Osteoblast (primary cell): ENCODE measurements around the gene ATP6V1D. TPM values are rescaled to one million over a fixed set of nuclear protein-coding genes. Genes with fewer than 3 reads are reported as not detected.
A peak's percentile ranks its signal among the peaks of the same experiment; 100 is the strongest.

Source experiments
- DNase-seq: peaks from one replicate; pipeline ENCODE4 v3.0.0; 2011; ENCODE audit warnings: low spot score, mixed read lengths; ENCODE audit not compliant: insufficient read length; ENCODE audit errors: missing footprints
- H2AFZ ChIP-seq: 2 replicates; pipeline ENCODE4 v1.6.0; 2011; ENCODE audit warnings: mild to moderate bottlenecking, low read length
- H3K27ac ChIP-seq: 2 replicates; pipeline ENCODE4 v1.5.1; 2011; ENCODE audit warnings: mild to moderate bottlenecking, low read depth, low read length, moderate library complexity
- H3K27me3 ChIP-seq: 2 replicates; pipeline ENCODE4 v1.6.0; 2012; ENCODE audit warnings: mild to moderate bottlenecking, control low read depth, inconsistent platforms, low read length, moderate library complexity; ENCODE audit not compliant: insufficient read depth
- H3K36me3 ChIP-seq: 2 replicates; pipeline ENCODE4 v1.5.1; 2011; ENCODE audit warnings: mild to moderate bottlenecking, low read length, control low read depth, moderate library complexity; ENCODE audit not compliant: insufficient read depth
- H3K4me1 ChIP-seq: 2 replicates; pipeline ENCODE4 v1.5.1; 2011; ENCODE audit warnings: mild to moderate bottlenecking, low read length, control low read depth, moderate library complexity; ENCODE audit not compliant: insufficient read depth
- H3K4me2 ChIP-seq: 2 replicates; pipeline ENCODE4 v1.6.0; 2011; ENCODE audit warnings: mild to moderate bottlenecking, low read length; ENCODE audit not compliant: insufficient read depth
- H3K4me3 ChIP-seq: fragments of 200-600 bp; sonication (generic); 3 replicates; pipeline ENCODE4 v1.5.1; 2012; ENCODE audit warnings: mild to moderate bottlenecking, low read length, inconsistent platforms; ENCODE audit not compliant: insufficient read depth
- H3K79me2 ChIP-seq: 2 replicates; pipeline ENCODE4 v1.6.0; 2012; ENCODE audit warnings: mild to moderate bottlenecking, low read length, control low read depth, inconsistent platforms; ENCODE audit not compliant: insufficient read depth
- H3K9me3 ChIP-seq: 2 replicates; pipeline ENCODE4 v1.5.1; 2011; ENCODE audit warnings: low read depth, low read length, control low read depth
- H4K20me1 ChIP-seq: 2 replicates; pipeline ENCODE4 v1.6.0; 2012; ENCODE audit warnings: mild to moderate bottlenecking, low read length, control low read depth; ENCODE audit not compliant: insufficient read depth
- total RNA-seq: library from RNA; depleted of rRNA; stranded (reverse); fragments of >200 nt; gene quantifications from 2 replicates; pipeline ENCODE4 v1.2.3, GENCODE V29; 2012
- TF ChIP-seq, protein P1 (sequence below): IDR thresholded peaks from 2 replicates; pipeline ENCODE4 v1.5.1; 2011; ENCODE audit warnings: mild to moderate bottlenecking, low read depth, low read length, moderate library complexity; ENCODE audit errors: extremely low read depth

ATP6V1D gene
- total RNA-seq, 1 donor = 140 TPM

DNA sequence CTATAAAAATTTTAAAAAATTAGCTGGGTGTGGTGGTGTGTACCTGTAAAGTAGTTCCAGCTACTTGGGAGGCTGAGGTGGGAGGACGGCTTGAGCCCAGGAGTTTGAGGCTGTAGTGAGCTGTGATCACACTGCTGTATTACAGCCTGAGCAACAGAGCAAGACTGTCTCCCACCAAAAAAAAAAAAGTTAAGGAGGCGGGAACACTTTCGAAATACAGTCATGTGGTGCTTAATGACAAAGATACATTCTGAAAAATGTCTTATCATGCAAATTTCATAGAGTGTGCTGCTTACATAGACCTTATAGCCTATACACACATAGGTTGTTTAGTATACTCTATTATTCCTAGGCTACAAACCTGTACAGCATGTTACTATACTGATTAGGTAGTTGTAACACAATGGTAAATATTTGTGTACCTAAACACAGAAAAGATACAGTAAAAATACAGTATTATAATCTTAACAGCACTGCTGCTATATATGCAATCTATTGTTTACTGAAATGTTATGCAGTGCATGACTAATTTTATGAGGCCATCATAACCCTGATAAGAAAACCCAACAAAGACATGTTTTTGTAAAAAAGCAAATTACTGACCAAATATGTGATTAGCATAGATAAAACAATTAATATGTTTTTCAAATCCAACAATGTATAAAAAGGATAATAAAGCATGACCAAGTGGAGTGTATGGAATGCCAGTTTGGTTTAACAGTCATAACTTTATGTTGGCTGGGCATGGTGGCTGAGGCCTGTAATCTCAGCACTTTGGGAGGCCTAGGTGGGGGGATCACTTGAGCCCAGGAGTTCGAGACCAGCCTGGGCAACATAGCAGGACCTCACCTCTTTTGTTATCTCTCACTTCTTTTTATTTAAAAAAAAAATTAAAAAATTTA lies 11.9 kb upstream of the ATP6V1D start:
- TF ChIP-seq, protein P1, sequence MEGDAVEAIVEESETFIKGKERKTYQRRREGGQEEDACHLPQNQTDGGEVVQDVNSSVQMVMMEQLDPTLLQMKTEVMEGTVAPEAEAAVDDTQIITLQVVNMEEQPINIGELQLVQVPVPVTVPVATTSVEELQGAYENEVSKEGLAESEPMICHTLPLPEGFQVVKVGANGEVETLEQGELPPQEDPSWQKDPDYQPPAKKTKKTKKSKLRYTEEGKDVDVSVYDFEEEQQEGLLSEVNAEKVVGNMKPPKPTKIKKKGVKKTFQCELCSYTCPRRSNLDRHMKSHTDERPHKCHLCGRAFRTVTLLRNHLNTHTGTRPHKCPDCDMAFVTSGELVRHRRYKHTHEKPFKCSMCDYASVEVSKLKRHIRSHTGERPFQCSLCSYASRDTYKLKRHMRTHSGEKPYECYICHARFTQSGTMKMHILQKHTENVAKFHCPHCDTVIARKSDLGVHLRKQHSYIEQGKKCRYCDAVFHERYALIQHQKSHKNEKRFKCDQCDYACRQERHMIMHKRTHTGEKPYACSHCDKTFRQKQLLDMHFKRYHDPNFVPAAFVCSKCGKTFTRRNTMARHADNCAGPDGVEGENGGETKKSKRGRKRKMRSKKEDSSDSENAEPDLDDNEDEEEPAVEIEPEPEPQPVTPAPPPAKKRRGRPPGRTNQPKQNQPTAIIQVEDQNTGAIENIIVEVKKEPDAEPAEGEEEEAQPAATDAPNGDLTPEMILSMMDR = no peak

DNA sequence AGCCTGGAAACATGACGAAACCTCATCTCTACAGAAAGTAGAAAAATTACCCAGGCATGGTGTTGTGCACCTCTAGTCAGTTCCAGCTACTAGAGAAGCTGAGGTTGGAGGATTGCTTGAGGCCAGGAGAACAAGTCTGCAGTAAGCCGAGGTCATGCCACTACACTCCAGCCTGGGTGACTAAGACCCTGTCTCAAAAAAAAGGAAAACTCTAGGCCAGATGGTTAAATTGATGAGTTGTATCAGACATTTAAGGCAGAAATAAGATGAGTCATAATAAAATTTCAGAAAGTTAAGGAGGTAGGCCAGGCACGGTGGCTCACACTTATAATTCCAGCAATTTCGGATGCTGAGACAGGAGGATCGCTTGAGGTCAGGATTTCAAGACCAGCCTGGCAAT lies 11.2 kb upstream of the ATP6V1D start:
- Histone ChIP-seq H3K27ac (peak overlapping the region; percentile 30), H3K9me3 (no peaks in the 10 kb centered on the region), H3K4me3 (no peak overlapping the region), H3K27me3 (no peaks in the 10 kb centered on the region), H3K79me2 (peaks cover 75% of the 10 kb centered on the region), H4K20me1 (peaks cover 10% of the 10 kb centered on the region), H2AFZ (no peak overlapping the region), H3K4me1 (peaks cover 15% of the 10 kb centered on the region), H3K36me3 (peaks cover 61% of the 10 kb centered on the region), H3K4me2 (no peak overlapping the region)
- TF ChIP-seq, protein P1 = no peak
- no peak for DNase-seq

More for the DNA sequence above, 11.9 kb upstream of the ATP6V1D start:
- DNase-seq = no peak
- Histone ChIP-seq H3K27ac (peak overlapping the region; percentile 32), H3K9me3 (no peaks in the 10 kb centered on the region), H2AFZ (no peak overlapping the region), H3K4me3 (no peak overlapping the region), H3K27me3 (no peaks in the 10 kb centered on the region), H3K79me2 (peaks cover 68% of the 10 kb centered on the region), H3K36me3 (peaks cover 61% of the 10 kb centered on the region), H3K4me1 (peaks cover 15% of the 10 kb centered on the region), H3K4me2 (no peak overlapping the region), H4K20me1 (peaks cover 10% of the 10 kb centered on the region)

DNA sequence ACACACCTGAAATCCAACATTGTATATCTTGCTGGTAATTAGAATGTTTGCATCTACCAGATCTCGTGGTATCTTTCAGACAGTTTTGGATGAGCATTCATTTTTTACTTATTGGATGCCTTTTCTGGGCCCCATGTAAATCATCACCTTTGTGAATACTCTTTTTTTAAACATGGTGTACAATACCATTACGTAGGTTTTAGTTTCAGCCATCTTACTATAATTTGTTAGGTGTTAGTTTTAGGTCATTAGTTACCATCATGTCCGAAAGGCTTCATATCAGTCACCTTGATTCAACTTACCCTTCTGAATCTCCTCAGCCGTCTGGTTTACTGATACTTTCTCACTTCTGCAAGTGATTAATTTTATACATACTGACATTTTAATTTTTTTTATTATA lies 5.9 kb upstream of the ATP6V1D start:
- no peaks in the 10 kb centered on the region for H3K27me3 ChIP-seq
- peaks cover 14% of the 10 kb centered on the region for H3K4me1 ChIP-seq
- H3K4me3 ChIP-seq = no peak overlapping the region
- TF ChIP-seq, protein P1 = no peak
- no peak overlapping the region for H3K4me2 ChIP-seq
- H3K9me3 ChIP-seq = no peaks in the 10 kb centered on the region
- DNase-seq = no peak
- H4K20me1 ChIP-seq = peaks cover 13% of the 10 kb centered on the region
- no peak overlapping the region for H3K27ac ChIP-seq
- peaks cover 87% of the 10 kb centered on the region for H3K79me2 ChIP-seq
- H3K36me3 ChIP-seq = peaks cover 61% of the 10 kb centered on the region
- no peak overlapping the region for H2AFZ ChIP-seq

DNA sequence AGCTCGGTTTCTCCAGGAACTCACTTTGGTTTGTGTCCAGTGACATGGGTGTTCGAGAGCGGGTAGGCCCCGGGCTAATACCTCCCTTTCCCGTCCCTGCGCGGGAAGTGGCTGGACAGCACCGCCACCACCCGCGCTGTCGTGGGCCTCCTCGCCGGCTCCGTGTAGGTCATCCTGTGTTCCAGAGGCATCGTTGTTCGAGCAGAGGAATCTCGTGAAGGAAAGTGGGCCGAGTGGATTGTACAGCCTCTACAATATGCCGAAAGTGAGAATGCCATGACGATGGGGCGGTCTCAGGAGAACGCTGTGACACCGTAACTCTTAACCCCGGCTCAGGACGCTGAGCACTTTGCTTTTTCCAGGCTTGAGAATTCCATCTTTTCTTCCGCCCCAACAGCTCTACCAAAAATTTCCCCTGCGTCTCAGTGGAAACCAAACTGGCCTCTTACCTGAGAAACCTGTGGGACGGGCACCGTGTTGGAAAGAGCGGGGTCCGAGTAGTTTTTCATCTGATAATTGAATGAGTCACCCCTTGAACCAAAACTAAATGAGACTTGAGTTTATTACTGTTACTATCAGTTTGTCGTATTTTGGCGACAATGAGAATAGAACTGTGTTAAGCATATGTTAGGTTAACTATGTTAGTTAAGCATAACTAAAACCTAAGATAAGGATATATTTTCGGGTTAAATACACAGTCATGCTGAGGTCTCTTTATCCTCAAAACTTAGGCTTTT lies 1.0 kb upstream of the ATP6V1D start:
- H4K20me1 ChIP-seq = peaks cover 42% of the 10 kb centered on the region

More for the DNA sequence above, 1.0 kb upstream of the ATP6V1D start:
- DNase-seq = no peak
- H3K9me3 ChIP-seq = no peaks in the 10 kb centered on the region
- TF ChIP-seq, protein P1 = no peak
- H3K36me3 ChIP-seq = peaks cover 17% of the 10 kb centered on the region
- peak overlapping the region; percentile 100 for H3K4me2 ChIP-seq
- H3K4me1 ChIP-seq = peaks cover 33% of the 10 kb centered on the region
- peaks cover 92% of the 10 kb centered on the region for H3K79me2 ChIP-seq
- H3K27me3 ChIP-seq = no peaks in the 10 kb centered on the region
- peak overlapping the region; percentile 100 for H2AFZ ChIP-seq
- H3K4me3 ChIP-seq = peak overlapping the region; percentile 89
- peak overlapping the region; percentile 100 for H3K27ac ChIP-seq
